ENCODE data around the gene TFAP2E.

The TFAP2E gene

DNA sequence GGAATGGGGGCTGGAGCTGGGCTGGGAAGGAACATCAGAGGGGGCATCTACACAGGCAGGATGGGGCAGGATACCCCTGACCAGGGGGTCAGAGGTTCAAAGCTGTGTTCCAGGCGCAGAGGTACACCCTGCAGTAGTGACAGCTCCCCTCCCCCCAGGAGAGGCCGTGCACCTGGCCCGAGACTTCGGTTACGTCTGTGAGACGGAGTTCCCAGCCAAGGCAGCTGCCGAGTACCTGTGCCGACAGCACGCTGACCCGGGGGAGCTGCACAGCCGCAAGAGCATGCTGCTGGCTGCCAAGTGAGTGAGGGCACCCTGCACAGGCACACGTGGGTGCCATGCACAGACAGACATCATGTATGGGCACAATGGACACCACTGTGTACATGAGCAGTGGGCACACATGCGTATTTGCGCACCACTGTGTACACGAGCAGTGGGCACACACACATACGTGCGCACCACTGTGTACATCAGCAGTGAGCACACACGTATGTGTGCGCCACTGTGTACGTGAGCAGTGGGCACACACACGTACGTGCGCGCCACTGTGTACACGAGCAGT lies 17.4 kb downstream of the TFAP2E start:
- no peak for ATAC-seq
- TF ChIP-seq, protein P1, sequence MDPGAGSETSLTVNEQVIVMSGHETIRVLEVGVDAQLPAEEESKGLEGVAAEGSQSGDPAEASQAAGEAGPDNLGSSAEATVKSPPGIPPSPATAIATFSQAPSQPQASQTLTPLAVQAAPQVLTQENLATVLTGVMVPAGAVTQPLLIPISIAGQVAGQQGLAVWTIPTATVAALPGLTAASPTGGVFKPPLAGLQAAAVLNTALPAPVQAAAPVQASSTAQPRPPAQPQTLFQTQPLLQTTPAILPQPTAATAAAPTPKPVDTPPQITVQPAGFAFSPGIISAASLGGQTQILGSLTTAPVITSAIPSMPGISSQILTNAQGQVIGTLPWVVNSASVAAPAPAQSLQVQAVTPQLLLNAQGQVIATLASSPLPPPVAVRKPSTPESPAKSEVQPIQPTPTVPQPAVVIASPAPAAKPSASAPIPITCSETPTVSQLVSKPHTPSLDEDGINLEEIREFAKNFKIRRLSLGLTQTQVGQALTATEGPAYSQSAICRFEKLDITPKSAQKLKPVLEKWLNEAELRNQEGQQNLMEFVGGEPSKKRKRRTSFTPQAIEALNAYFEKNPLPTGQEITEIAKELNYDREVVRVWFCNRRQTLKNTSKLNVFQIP (CRISPR knock-in tag; IDR thresholded peaks at IDR 0.05; ENCODE audit: borderline replicate concordance, low read depth), result no peak
- no peak for TF ChIP-seq ZNF70 (CRISPR knock-in tag; IDR thresholded peaks at IDR 0.05)
- TF ChIP-seq, protein P2, sequence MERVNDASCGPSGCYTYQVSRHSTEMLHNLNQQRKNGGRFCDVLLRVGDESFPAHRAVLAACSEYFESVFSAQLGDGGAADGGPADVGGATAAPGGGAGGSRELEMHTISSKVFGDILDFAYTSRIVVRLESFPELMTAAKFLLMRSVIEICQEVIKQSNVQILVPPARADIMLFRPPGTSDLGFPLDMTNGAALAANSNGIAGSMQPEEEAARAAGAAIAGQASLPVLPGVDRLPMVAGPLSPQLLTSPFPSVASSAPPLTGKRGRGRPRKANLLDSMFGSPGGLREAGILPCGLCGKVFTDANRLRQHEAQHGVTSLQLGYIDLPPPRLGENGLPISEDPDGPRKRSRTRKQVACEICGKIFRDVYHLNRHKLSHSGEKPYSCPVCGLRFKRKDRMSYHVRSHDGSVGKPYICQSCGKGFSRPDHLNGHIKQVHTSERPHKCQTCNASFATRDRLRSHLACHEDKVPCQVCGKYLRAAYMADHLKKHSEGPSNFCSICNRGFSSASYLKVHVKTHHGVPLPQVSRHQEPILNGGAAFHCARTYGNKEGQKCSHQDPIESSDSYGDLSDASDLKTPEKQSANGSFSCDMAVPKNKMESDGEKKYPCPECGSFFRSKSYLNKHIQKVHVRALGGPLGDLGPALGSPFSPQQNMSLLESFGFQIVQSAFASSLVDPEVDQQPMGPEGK (CRISPR knock-in tag; IDR thresholded peaks at IDR 0.05; ENCODE audit: borderline replicate concordance), result no peak
- TF ChIP-seq ZC3H10 (CRISPR knock-in tag; IDR thresholded peaks at IDR 0.05), result no peak
- TF ChIP-seq ZFP3 (CRISPR knock-in tag; IDR thresholded peaks at IDR 0.05), result no peak
- TF ChIP-seq ESRRG (CRISPR knock-in tag; IDR thresholded peaks at IDR 0.05), result no peak
- TF ChIP-seq ZNF565 (CRISPR knock-in tag; conservative IDR thresholded peaks at IDR 0.05; ENCODE audit: low read depth), result no peak
- TF ChIP-seq ISL1 (CRISPR knock-in tag; IDR thresholded peaks at IDR 0.05), result no peak
- TF ChIP-seq CSDC2 (CRISPR knock-in tag; IDR thresholded peaks at IDR 0.05), result no peak
- TF ChIP-seq ZFP30 (CRISPR knock-in tag; IDR thresholded peaks at IDR 0.05), result no peak
- no peak for TF ChIP-seq TOX (CRISPR knock-in tag; IDR thresholded peaks at IDR 0.05; ENCODE audit: borderline replicate concordance)
- TF ChIP-seq, protein P3, sequence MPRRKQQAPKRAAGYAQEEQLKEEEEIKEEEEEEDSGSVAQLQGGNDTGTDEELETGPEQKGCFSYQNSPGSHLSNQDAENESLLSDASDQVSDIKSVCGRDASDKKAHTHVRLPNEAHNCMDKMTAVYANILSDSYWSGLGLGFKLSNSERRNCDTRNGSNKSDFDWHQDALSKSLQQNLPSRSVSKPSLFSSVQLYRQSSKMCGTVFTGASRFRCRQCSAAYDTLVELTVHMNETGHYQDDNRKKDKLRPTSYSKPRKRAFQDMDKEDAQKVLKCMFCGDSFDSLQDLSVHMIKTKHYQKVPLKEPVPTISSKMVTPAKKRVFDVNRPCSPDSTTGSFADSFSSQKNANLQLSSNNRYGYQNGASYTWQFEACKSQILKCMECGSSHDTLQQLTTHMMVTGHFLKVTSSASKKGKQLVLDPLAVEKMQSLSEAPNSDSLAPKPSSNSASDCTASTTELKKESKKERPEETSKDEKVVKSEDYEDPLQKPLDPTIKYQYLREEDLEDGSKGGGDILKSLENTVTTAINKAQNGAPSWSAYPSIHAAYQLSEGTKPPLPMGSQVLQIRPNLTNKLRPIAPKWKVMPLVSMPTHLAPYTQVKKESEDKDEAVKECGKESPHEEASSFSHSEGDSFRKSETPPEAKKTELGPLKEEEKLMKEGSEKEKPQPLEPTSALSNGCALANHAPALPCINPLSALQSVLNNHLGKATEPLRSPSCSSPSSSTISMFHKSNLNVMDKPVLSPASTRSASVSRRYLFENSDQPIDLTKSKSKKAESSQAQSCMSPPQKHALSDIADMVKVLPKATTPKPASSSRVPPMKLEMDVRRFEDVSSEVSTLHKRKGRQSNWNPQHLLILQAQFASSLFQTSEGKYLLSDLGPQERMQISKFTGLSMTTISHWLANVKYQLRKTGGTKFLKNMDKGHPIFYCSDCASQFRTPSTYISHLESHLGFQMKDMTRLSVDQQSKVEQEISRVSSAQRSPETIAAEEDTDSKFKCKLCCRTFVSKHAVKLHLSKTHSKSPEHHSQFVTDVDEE (CRISPR knock-in tag; IDR thresholded peaks at IDR 0.05), result no peak
- TF ChIP-seq PPARA (CRISPR knock-in tag; IDR thresholded peaks at IDR 0.05; ENCODE audit: borderline replicate concordance), result no peak
- TF ChIP-seq SNAI2 (CRISPR knock-in tag; IDR thresholded peaks at IDR 0.05), result no peak
- TF ChIP-seq RARB (CRISPR knock-in tag; IDR thresholded peaks at IDR 0.05), result no peak
- TF ChIP-seq OSR1 (CRISPR knock-in tag; IDR thresholded peaks at IDR 0.05), result no peak
- no peak for TF ChIP-seq ARNTL (CRISPR knock-in tag; IDR thresholded peaks at IDR 0.05; ENCODE audit: borderline replicate concordance, low read depth)
- no peak for TF ChIP-seq GLIS3 (CRISPR knock-in tag; IDR thresholded peaks at IDR 0.05)
- TF ChIP-seq ZNF8 (CRISPR knock-in tag; IDR thresholded peaks at IDR 0.05), result no peak
- TF ChIP-seq, protein P4, sequence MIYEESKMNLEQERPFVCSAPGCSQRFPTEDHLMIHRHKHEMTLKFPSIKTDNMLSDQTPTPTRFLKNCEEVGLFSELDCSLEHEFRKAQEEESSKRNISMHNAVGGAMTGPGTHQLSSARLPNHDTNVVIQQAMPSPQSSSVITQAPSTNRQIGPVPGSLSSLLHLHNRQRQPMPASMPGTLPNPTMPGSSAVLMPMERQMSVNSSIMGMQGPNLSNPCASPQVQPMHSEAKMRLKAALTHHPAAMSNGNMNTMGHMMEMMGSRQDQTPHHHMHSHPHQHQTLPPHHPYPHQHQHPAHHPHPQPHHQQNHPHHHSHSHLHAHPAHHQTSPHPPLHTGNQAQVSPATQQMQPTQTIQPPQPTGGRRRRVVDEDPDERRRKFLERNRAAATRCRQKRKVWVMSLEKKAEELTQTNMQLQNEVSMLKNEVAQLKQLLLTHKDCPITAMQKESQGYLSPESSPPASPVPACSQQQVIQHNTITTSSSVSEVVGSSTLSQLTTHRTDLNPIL (CRISPR knock-in tag; IDR thresholded peaks at IDR 0.05; ENCODE audit: low read depth), result no peak

DNA sequence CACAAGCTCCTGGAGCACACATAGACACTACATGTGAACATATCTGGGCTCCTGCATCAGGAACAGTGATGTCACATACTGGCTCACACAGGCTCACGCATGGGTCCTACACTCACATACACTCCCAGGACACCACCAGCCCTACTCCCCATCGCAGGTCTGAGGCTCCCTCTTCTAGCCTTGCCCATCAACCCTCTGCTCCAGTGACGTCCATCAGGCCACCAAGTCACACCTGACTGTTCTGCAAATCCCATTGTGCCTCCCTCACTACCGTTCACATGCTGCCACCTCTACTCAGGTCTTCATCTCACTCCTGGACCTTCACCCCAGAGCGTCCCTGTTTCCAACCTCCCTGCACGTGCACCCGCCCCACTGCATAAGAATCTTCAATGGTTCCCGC lies 18.1 kb downstream of the TFAP2E start:
- TF ChIP-seq, protein P5, sequence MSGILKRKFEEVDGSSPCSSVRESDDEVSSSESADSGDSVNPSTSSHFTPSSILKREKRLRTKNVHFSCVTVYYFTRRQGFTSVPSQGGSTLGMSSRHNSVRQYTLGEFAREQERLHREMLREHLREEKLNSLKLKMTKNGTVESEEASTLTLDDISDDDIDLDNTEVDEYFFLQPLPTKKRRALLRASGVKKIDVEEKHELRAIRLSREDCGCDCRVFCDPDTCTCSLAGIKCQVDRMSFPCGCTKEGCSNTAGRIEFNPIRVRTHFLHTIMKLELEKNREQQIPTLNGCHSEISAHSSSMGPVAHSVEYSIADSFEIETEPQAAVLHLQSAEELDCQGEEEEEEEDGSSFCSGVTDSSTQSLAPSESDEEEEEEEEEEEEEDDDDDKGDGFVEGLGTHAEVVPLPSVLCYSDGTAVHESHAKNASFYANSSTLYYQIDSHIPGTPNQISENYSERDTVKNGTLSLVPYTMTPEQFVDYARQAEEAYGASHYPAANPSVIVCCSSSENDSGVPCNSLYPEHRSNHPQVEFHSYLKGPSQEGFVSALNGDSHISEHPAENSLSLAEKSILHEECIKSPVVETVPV (CRISPR knock-in tag; IDR thresholded peaks at IDR 0.05), result no peak
- TF ChIP-seq, protein P2 (CRISPR knock-in tag; IDR thresholded peaks at IDR 0.05; ENCODE audit: borderline replicate concordance), result no peak
- TF ChIP-seq ZFP3 (CRISPR knock-in tag; IDR thresholded peaks at IDR 0.05), result no peak
- TF ChIP-seq ZNF70 (CRISPR knock-in tag; IDR thresholded peaks at IDR 0.05), result no peak
- no peak for TF ChIP-seq TOX (CRISPR knock-in tag; IDR thresholded peaks at IDR 0.05; ENCODE audit: borderline replicate concordance)
- TF ChIP-seq TCF4 (CRISPR knock-in tag; IDR thresholded peaks at IDR 0.05; ENCODE audit: borderline replicate concordance), result no peak
- TF ChIP-seq, protein P4 (CRISPR knock-in tag; IDR thresholded peaks at IDR 0.05; ENCODE audit: low read depth), result no peak
- no peak for ATAC-seq

All from SK-N-SH treated with all-trans-retinoic acid at 6 μM for 48 hours (cell line).